OCI-LY1 (cell line): Measurements from ENCODE around the gene C1QTNF9B.
"Not testable (repeated sequence)": the region's sequence is repeated elsewhere in the genome, so short reads cannot be mapped to it uniquely, and the experiment has no call there.

ENCODE experiments used
- H2AFZ ChIP-seq: fragments of 200-600 bp; sonication (generic), shearing (Covaris generic); 2 replicates; pipeline ENCODE4 v1.6.0; 2014; ENCODE audit warnings: antibody characterized with exemption, mild to moderate bottlenecking, low read length
- H3F3A ChIP-seq: fragments of 200-600 bp; sonication (generic), shearing (Covaris generic); 2 replicates; pipeline ENCODE4 v1.6.0; 2014; ENCODE audit warnings: mild to moderate bottlenecking, antibody characterized with exemption, low read length, moderate library complexity; ENCODE audit not compliant: insufficient read depth
- H3K27ac ChIP-seq: fragments of 200-600 bp; sonication (generic); 2 replicates; pipeline ENCODE4 v1.5.1; 2014; ENCODE audit warnings: low read length, mixed run types, mild to moderate bottlenecking, low read depth; ENCODE audit not compliant: poor library complexity, severe bottlenecking
- H3K27me3 ChIP-seq: fragments of 200-600 bp; sonication (generic); 2 replicates; pipeline ENCODE4 v1.6.0; 2014; ENCODE audit warnings: antibody characterized with exemption, mild to moderate bottlenecking, low read length, moderate library complexity; ENCODE audit not compliant: insufficient read depth
- H3K36me3 ChIP-seq: fragments of 200-600 bp; sonication (generic); 2 replicates; pipeline ENCODE4 v1.6.1; 2014; ENCODE audit warnings: mild to moderate bottlenecking, antibody characterized with exemption, low read length, moderate library complexity, mixed read lengths; ENCODE audit not compliant: insufficient read depth
- H3K4me1 ChIP-seq: fragments of 200-600 bp; sonication (generic); 2 replicates; pipeline ENCODE4 v1.5.1; 2014; ENCODE audit warnings: mild to moderate bottlenecking, low read length, moderate library complexity; ENCODE audit not compliant: insufficient read depth, severe bottlenecking
- H3K4me2 ChIP-seq: fragments of 200-600 bp; sonication (generic), shearing (Covaris generic); 2 replicates; pipeline ENCODE4 v1.6.1; 2014; ENCODE audit warnings: low read length
- H3K4me3 ChIP-seq: fragments of 200-600 bp; sonication (generic); 2 replicates; pipeline ENCODE4 v1.5.1; 2014; ENCODE audit warnings: low read length, low read depth, mild to moderate bottlenecking, mixed read lengths; ENCODE audit not compliant: poor library complexity, severe bottlenecking
- H3K79me2 ChIP-seq: fragments of 200-600 bp; shearing (Covaris generic); 2 replicates; pipeline ENCODE4 v1.6.1; 2016; ENCODE audit warnings: mixed run types, low read length, mixed read lengths; ENCODE audit not compliant: insufficient read depth
- H3K9ac ChIP-seq: fragments of 200-600 bp; sonication (generic), shearing (Covaris generic); 2 replicates; pipeline ENCODE4 v1.6.1; 2014; ENCODE audit warnings: mild to moderate bottlenecking, low read length, mixed read lengths
- H3K9me2 ChIP-seq: fragments of 200-600 bp; sonication (generic), shearing (Covaris generic); 2 replicates; pipeline ENCODE4 v1.6.1; 2014; ENCODE audit warnings: low read depth, mild to moderate bottlenecking, low read length, mixed read lengths
- H3K9me3 ChIP-seq: fragments of 200-600 bp; shearing (Covaris generic); 2 replicates; pipeline ENCODE4 v1.6.1; 2014; ENCODE audit warnings: low read length, mixed read lengths
- H4K20me1 ChIP-seq: fragments of 200-600 bp; sonication (generic), shearing (Covaris generic); 2 replicates; pipeline ENCODE4 v1.6.0; 2016; ENCODE audit warnings: mild to moderate bottlenecking, low read length; ENCODE audit not compliant: insufficient read depth
- EZH2 ChIP-seq: fragments of 200-600 bp; sonication (generic), shearing (Covaris generic); IDR thresholded peaks from 2 replicates; pipeline ENCODE4 v1.8.0; 2017; ENCODE audit warnings: borderline replicate concordance, mixed run types, mild to moderate bottlenecking, antibody characterized with exemption, low read length, moderate library complexity, mixed read lengths
- TF ChIP-seq, protein P1 (sequence below): fragments of 200-600 bp; sonication (generic), shearing (Covaris generic); IDR thresholded peaks from 2 replicates; pipeline ENCODE4 v1.5.1; 2017; ENCODE audit warnings: mild to moderate bottlenecking, antibody characterized with exemption, low read length, moderate library complexity, mixed read lengths

C1QTNF9B gene

DNA sequence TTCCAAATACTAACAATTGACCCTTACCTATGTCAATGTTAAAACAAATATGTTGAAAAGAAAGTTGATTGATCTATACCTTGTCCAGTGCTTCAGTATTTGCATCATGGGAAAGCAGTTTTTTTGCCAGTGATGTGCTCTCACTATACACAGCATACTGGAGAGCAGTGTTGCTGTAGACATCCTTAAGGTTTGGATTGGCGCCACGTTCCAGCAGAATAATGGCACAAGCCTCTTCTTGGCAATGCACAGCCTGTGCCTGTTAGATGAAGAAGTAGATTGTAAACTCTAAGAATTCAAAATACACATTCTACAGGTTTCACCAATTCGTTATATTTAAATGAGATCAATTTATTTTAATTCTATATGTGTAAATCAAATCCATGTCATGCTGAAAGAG is 43.9 kb upstream of the C1QTNF9B start:
- Histone ChIP-seq H2AFZ (no peak overlapping the region), H3K9me3 (no peaks in the 10 kb centered on the region), H3K4me3 (no peak overlapping the region), H3K9me2 (no peaks in the 10 kb centered on the region), H3K36me3 (no peaks in the 10 kb centered on the region), H3K27me3 (no peaks in the 10 kb centered on the region), H3K9ac (no peak overlapping the region), H3K4me2 (no peak overlapping the region), H3K27ac (no peak overlapping the region), H3K4me1 (no peaks in the 10 kb centered on the region), H4K20me1 (no peaks in the 10 kb centered on the region), H3F3A (no peaks in the 10 kb centered on the region), H3K79me2 (no peaks in the 10 kb centered on the region)
- TF ChIP-seq EZH2: no peak
- TF ChIP-seq, protein P1, sequence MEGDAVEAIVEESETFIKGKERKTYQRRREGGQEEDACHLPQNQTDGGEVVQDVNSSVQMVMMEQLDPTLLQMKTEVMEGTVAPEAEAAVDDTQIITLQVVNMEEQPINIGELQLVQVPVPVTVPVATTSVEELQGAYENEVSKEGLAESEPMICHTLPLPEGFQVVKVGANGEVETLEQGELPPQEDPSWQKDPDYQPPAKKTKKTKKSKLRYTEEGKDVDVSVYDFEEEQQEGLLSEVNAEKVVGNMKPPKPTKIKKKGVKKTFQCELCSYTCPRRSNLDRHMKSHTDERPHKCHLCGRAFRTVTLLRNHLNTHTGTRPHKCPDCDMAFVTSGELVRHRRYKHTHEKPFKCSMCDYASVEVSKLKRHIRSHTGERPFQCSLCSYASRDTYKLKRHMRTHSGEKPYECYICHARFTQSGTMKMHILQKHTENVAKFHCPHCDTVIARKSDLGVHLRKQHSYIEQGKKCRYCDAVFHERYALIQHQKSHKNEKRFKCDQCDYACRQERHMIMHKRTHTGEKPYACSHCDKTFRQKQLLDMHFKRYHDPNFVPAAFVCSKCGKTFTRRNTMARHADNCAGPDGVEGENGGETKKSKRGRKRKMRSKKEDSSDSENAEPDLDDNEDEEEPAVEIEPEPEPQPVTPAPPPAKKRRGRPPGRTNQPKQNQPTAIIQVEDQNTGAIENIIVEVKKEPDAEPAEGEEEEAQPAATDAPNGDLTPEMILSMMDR: no peak

DNA sequence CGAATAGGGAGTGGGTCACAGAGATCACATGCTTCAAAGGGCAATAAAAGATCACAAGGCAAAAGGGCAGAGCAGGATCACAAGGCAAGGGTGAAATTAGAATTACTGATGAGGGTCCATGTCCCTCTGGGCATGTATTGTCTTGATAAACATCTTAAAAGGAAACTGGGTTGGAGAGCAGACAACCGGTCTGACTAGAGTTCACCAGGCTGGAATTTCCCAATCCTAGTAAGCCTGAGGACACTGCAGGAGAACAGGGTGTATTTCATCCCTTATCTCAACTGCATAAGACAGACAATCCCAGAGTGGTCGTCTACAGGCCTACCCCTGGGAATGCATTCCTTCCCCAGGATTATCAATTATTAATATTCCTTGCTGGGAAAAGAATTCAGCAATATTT is 42.4 kb upstream of the C1QTNF9B start:
- not testable (repeated sequence) for H2AFZ ChIP-seq, H3K9me2 ChIP-seq, H3K79me2 ChIP-seq, H3K9ac ChIP-seq, H3K4me2 ChIP-seq, H4K20me1 ChIP-seq, H3K9me3 ChIP-seq, H3F3A ChIP-seq, H3K4me3 ChIP-seq, H3K4me1 ChIP-seq, H3K36me3 ChIP-seq, H3K27ac ChIP-seq, H3K27me3 ChIP-seq

DNA sequence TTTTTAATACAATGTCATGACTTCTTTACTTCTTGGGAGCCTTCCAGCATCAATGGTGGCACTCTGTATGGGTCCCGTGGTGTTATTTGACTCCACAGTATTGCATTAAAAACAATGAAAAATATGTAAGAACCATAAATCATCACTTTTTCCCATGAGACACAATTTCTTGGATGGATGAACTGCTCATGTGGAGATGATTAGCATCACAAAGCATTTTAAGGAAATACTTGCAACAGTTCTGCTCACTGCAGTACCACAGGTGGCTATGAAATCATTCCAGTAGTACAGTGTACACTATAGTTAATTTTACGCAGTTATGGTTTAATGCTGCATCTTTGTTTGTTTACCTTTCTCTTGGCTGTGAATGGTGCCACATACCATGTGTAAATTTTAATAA is 37.2 kb upstream of the C1QTNF9B start:
- no peaks in the 10 kb centered on the region for H4K20me1 ChIP-seq
- H3K9ac ChIP-seq: no peak overlapping the region
- no peak for TF ChIP-seq EZH2
- TF ChIP-seq, protein P1: no peak
- H2AFZ ChIP-seq: no peak overlapping the region
- H3K4me1 ChIP-seq: no peaks in the 10 kb centered on the region
- no peaks in the 10 kb centered on the region for H3K9me2 ChIP-seq
- no peaks in the 10 kb centered on the region for H3K27me3 ChIP-seq
- no peaks in the 10 kb centered on the region for H3K9me3 ChIP-seq
- no peak overlapping the region for H3K4me3 ChIP-seq
- H3K27ac ChIP-seq: no peak overlapping the region
- no peak overlapping the region for H3K4me2 ChIP-seq
- no peaks in the 10 kb centered on the region for H3K79me2 ChIP-seq
- no peaks in the 10 kb centered on the region for H3K36me3 ChIP-seq
- H3F3A ChIP-seq: no peaks in the 10 kb centered on the region

DNA sequence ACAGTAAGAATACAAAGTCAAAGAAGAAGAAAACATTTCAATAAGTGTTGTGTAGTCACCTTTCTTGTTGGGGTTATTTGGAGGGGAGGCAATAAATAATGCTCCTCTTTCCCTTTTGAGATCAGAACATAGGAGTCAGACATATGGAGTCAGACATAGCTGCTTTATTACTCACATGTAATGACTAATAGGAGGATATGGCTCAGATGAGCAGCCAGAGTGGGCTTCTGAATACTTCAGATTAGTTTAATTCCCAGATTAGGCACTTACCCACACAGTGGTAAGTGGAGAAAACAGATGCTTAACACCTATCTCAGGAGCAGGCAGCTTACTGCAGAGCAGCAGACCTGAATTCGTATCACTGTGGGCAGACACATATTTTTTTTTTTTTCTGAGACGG is 31.7 kb upstream of the C1QTNF9B start:
- Histone ChIP-seq H3F3A (no peaks in the 10 kb centered on the region), H3K9me3 (no peaks in the 10 kb centered on the region), H3K27ac (no peak overlapping the region), H3K9ac (no peak overlapping the region), H3K4me1 (no peaks in the 10 kb centered on the region), H3K4me2 (no peak overlapping the region), H4K20me1 (no peaks in the 10 kb centered on the region), H3K27me3 (no peaks in the 10 kb centered on the region), H2AFZ (no peak overlapping the region), H3K4me3 (no peak overlapping the region), H3K9me2 (no peaks in the 10 kb centered on the region), H3K36me3 (no peaks in the 10 kb centered on the region), H3K79me2 (no peaks in the 10 kb centered on the region)
- no peak for TF ChIP-seq EZH2
- TF ChIP-seq, protein P1: no peak
